HepG2 (cell line): ENCODE results near the gene ITIH2. TPM values are rescaled to one million over a fixed set of nuclear protein-coding genes. Genes with fewer than 3 reads are reported as not detected.
A peak's percentile ranks its signal among the peaks of the same experiment; 100 is the strongest.

Experiments
- ATRX ChIP-seq: sonication (generic); formaldehyde crosslinking; IDR thresholded peaks from 2 replicates; pipeline ENCODE4 v1.4.0; 2020; ENCODE audit warnings: missing genetic modification reagents, borderline replicate concordance
- CHD4 ChIP-seq: fragments of 200-600 bp; sonication (generic); IDR thresholded peaks from 2 replicates; pipeline ENCODE4 v1.7.0; 2017; ENCODE audit warnings: mild to moderate bottlenecking, low read length, borderline replicate concordance
- CREB1 ChIP-seq, 2 experiments: fragments of 450-650 bp in 1 of 2; IDR thresholded peaks; 2 replicates each; pipeline ENCODE4 v1.6.1; 2016 to 2017; ENCODE audit warnings: control low read depth in 1 of 2, mild to moderate bottlenecking in 1 of 2, missing compliant biosample characterization in 1 of 2, missing genetic modification characterization in 1 of 2
- KDM5B ChIP-seq: sonication (generic); formaldehyde crosslinking; IDR thresholded peaks from 2 replicates; pipeline ENCODE4 v1.4.0; 2020; ENCODE audit warnings: missing genetic modification reagents, mild to moderate bottlenecking, borderline replicate concordance
- NRL ChIP-seq: sonication (generic); formaldehyde crosslinking; IDR thresholded peaks from 2 replicates; pipeline ENCODE4 v1.5.0; 2020; ENCODE audit warnings: missing genetic modification reagents, mild to moderate bottlenecking, moderate library complexity, borderline replicate concordance
- REXO4 ChIP-seq: sonication (generic); formaldehyde crosslinking; IDR thresholded peaks from 2 replicates; pipeline ENCODE4 v1.8.0; 2022; ENCODE audit warnings: missing genetic modification reagents, mild to moderate bottlenecking, borderline replicate concordance
- ZBTB4 ChIP-seq: sonication (generic); formaldehyde crosslinking; IDR thresholded peaks from 2 replicates; pipeline ENCODE4 v1.4.0; 2020; ENCODE audit warnings: missing genetic modification reagents, mild to moderate bottlenecking, borderline replicate concordance
- ZGPAT ChIP-seq: IDR thresholded peaks from 2 replicates; pipeline ENCODE4 v1.6.1; 2016; ENCODE audit warnings: mild to moderate bottlenecking
- ZNF224 ChIP-seq: sonication (generic); formaldehyde crosslinking; IDR thresholded peaks from 2 replicates; pipeline ENCODE4 v1.5.0; 2020; ENCODE audit warnings: mild to moderate bottlenecking, missing genetic modification reagents
- ZNF253 ChIP-seq: sonication (generic); formaldehyde crosslinking; IDR thresholded peaks from 2 replicates; pipeline ENCODE4 v1.8.0; 2022; ENCODE audit warnings: mild to moderate bottlenecking, missing genetic modification reagents, borderline replicate concordance
- ZNF280B ChIP-seq: sonication (generic); formaldehyde crosslinking; IDR thresholded peaks from 2 replicates; pipeline ENCODE4 v1.5.0; 2020; ENCODE audit warnings: missing genetic modification reagents, mild to moderate bottlenecking, borderline replicate concordance
- ZNF3 ChIP-seq: IDR thresholded peaks from 2 replicates; pipeline ENCODE4 v1.7.0; 2017; ENCODE audit warnings: inconsistent platforms
- ZNF317 ChIP-seq: sonication (generic); formaldehyde crosslinking; IDR thresholded peaks from 2 replicates; pipeline ENCODE4 v1.5.0; 2020; ENCODE audit warnings: mild to moderate bottlenecking, missing genetic modification reagents
- ZNF383 ChIP-seq: sonication (generic); formaldehyde crosslinking; IDR thresholded peaks from 2 replicates; pipeline ENCODE4 v1.4.0; 2020; ENCODE audit warnings: missing genetic modification reagents, mild to moderate bottlenecking, borderline replicate concordance
- ZNF549 ChIP-seq: sonication (generic); formaldehyde crosslinking; IDR thresholded peaks from 2 replicates; pipeline ENCODE4 v1.5.0; 2020; ENCODE audit warnings: missing genetic modification reagents
- ZNF629 ChIP-seq: sonication (generic); formaldehyde crosslinking; conservative IDR thresholded peaks from 2 replicates; pipeline ENCODE4 v1.5.0; 2020; ENCODE audit warnings: missing genetic modification reagents
- ZNF768 ChIP-seq: sonication (generic); formaldehyde crosslinking; IDR thresholded peaks from 2 replicates; pipeline ENCODE4 v1.4.0; 2020; ENCODE audit warnings: missing genetic modification reagents
- polyA plus RNA-seq, 8 experiments: library from polyadenylated mRNA; depleted of rRNA in 3 of 8; stranded (reverse) in 7 of 8; unstranded in 1 of 8; fragments of >200 nt; fragmentation: Illumina TruSeq in 4 of 8; extraction: Trizol in 4 of 8; gene quantifications; 2 replicates each; pipeline versions ENCODE4 v1.2.1 to v1.2.3, GENCODE V29; 2011 to 2016; ENCODE audit warnings: low read depth in 4 of 8, missing spikeins in 1 of 8, mixed read lengths in 1 of 8; ENCODE audit not compliant: insufficient read depth in 1 of 8
- total RNA-seq, 5 experiments: library from RNA; depleted of rRNA; stranded (reverse); fragments of >200 nt; fragmentation: Illumina TruSeq; extraction: Trizol; gene quantifications; 2 replicates each; pipeline ENCODE4 v1.2.3, GENCODE V29; 2016; ENCODE audit warnings: low read depth in 1 of 5
- TF ChIP-seq, protein P1 (sequence below): sonication (generic); formaldehyde crosslinking; IDR thresholded peaks from 2 replicates; pipeline ENCODE4 v1.8.1; 2023; ENCODE audit warnings: mild to moderate bottlenecking, moderate library complexity, missing genetic modification reagents

ITIH2 gene
- total and polyA plus RNA-seq, 2 of the 13 experiments (the other 11 are each of a cell fraction or from before 2014, with no cell fraction given) = 1,197 to 1,427 TPM

DNA sequence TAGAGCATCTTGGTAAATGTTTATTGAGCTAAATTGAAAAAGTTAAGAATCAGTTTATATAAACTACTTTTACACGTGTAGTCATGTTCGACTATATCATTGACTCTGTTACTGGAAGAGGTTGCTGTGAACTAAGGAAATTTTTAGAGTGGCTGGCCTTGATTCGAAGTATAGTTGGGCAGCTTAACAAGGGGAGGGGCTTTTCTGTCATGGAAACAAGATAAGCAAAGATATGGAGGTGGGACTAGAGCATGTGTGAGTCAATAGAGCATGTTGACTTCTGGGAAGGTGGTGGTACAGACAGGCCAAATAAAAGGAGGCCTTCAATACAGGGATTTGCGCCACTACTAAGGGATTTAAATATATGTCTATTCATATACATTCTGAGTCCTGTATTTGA lies 92.5 kb downstream of the ITIH2 start (continued):
- TF ChIP-seq ZGPAT (no peak), ZNF253 (CRISPR knock-in tag) (no peak), ZNF280B (CRISPR knock-in tag) (no peak), ZNF317 (no peak), ZNF383 (CRISPR knock-in tag) (no peak), CHD4 (no peak), ZNF768 (CRISPR knock-in tag) (no peak), NRL (CRISPR knock-in tag) (no peak), ZNF224 (CRISPR knock-in tag) (no peak), ZNF629 (CRISPR knock-in tag) (no peak), CREB1 (IDR thresholded peaks at IDR 0.05) (no peak), CREB1 (CRISPR knock-in tag; IDR thresholded peaks at IDR 0.05) (0 out of 2 replicates have a peak, but pooled peaks have one; percentile 35), KDM5B (no peak), ZNF3 (CRISPR knock-in tag) (no peak), ZBTB4 (no peak), ATRX (CRISPR knock-in tag) (no peak), REXO4 (CRISPR knock-in tag) (no peak), ZNF549 (CRISPR knock-in tag) (no peak)
- TF ChIP-seq, protein P1, sequence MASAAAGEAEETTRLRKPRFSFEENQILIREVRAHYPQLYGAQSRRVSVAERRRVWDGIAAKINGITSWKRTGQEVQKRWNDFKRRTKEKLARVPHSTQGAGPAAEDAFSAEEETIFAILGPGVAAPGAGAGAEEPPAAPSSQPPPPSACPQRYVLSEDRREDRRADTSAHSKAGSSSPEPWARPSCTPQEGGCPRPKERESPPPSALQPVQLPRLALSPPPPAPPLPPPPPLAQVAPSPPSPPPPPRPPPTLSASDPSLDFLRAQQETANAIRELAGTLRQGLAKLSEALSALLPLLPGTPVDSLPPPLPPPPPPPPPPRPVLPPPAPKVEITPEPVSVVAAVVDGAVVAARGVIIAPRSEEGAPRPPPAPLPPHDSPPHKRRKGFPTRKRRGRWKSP = no peak
